ENCODE results near the gene SLC9A5. TPM values are rescaled to one million over a fixed set of nuclear protein-coding genes. Genes with fewer than 3 reads are reported as not detected.

Gene SLC9A5
- total and polyA plus RNA-seq, 9 of the 15 experiments (the other 6 are each of a cell fraction or from before 2014, with no cell fraction given) = 0.06 to 3.1 (median 1.2) TPM

DNA sequence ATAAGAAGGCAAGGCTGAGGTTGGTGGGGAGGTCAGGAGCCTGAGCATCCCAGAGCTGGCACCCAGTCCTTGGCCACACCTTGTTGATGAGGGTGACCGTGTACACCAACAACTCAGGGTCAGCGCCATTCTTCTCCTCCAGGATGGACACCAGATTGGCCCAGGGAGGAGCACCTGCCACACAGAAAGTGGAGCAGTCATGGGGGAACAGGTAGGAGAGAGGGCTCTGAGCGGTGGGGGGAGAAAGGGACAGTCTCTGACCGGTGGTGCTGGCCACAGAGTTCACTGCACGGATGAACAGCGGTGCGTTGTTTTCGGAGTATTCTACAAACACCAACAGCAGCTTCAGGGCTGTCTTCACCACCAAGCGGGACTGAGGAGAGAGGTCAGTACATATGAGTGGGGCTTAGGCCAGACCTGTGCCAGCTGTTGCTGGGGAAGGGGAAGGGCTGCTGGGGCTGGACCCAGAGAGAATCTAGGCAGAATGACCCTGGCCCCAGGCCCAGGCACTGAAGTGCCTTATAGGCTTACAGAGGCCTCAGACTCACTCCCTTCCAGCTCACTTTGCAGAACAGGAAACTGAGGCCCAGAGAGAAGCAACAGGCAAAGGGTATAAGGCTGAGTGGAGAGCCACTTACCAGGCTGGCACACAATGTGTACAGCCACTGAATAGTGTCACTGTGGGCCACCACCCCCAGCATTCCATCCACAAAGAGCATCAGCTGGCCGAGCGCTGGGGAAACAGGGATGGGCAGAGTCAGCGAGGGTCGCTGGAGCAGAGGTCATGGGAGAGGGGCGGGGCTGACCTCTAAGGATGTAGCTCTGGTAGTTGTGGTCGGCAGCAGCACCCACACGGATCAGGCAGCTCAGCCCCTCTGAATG lies 11.1 kb upstream of the SLC9A5 start (continued):
- TF ChIP-seq ZNF239 (CRISPR knock-in tag; IDR thresholded peaks at IDR 0.05) (no peak), PATZ1 (CRISPR knock-in tag; IDR thresholded peaks at IDR 0.05; ENCODE audit: borderline replicate concordance) (no peak), ZNF57 (CRISPR knock-in tag; IDR thresholded peaks at IDR 0.05) (no peak), CBX8 (IDR thresholded peaks at IDR 0.05; ENCODE audit: borderline replicate concordance, extremely low read depth, low read depth, low read length, poor library complexity, severe bottlenecking) (no peak)

GRCh38 chr16:67238278-67238575 lies 10.6 kb upstream of the SLC9A5 start:
- Histone ChIP-seq H3K27ac (ENCODE audit: extremely low read depth, low read depth, low read length) (no peak overlapping the region), H3K9me3 (replicated peaks; ENCODE audit: control insufficient read depth, insufficient read depth, low read depth, low read length) (no peaks in the 10 kb centered on the region), H3K9ac (ENCODE audit: insufficient read depth in 1 of 2, low read depth in 2 of 2, low read length in 2 of 2) (no peak overlapping the region), H3K79me2 (ENCODE audit: control insufficient read depth, insufficient read depth, low read length) (peaks cover 46% of the 10 kb centered on the region), H2AFZ (ENCODE audit: low read depth, low read length) (no peak overlapping the region), H4K20me1 (replicated peaks; ENCODE audit: control insufficient read depth, insufficient read depth, low read length) (peaks cover 4% of the 10 kb centered on the region), H3K4me3 (no peak overlapping the region), H3K36me3 (ENCODE audit: control insufficient read depth, insufficient read depth, low read length) (peaks cover 80% of the 10 kb centered on the region; the same call in 2 of the 3 replicates), H3K4me2 (ENCODE audit: insufficient read depth, low read length) (no peak overlapping the region), H3K4me1 (replicated peaks in 1 of 2; ENCODE audit: control insufficient read depth in 2 of 2, insufficient read depth in 2 of 2, low read length in 2 of 2) (peaks cover 41 to 50% of the 10 kb centered on the region in 2 experiments), H3K9me1 (ENCODE audit: control insufficient read depth, insufficient read depth, low read length) (no peaks in the 10 kb centered on the region), H3K27me3 (ENCODE audit: control insufficient read depth in 2 of 2, insufficient read depth in 2 of 2, low read length in 2 of 2) (no peaks in the 10 kb centered on the region)
- no peak for DNase-seq (ENCODE audit: extremely low read depth in 1 of 4, low spot score in 3 of 4)
- no TSS peak for BruUV-seq (replicated peaks)
- intact Hi-C loops (cut with micrococcal nuclease) = loop anchor here (5.0 kb wide), 1 partner anchor 39 kb away; the partner anchor contains the start of gene PLEKHG4
- ChIA-PET POLR2A (interaction anchor here (0.6 to 4.3 kb wide), 3 partner anchors 9 to 360 kb away, joined by 3 to 31 read pairs (median 5); partner anchors contain the start of genes FHOD1 and TMEM208), CTCF (ENCODE audit: low intra/inter-chr PET ratio) (interaction anchor here (0.6 kb wide), 1 partner anchor 202 kb away, joined by 4 read pairs; no protein-coding TSS in a partner anchor)
- no peak for FAIRE-seq
- WGBS (ENCODE audit: insufficient coverage, low coverage, missing lambda C conversion rate) = 100% methylated on average over 3 of the region's 3 CpGs
- no peak for ATAC-seq
- in situ Hi-C loops (cut with MboI) = no loop called here
- TF ChIP-seq, protein P1, sequence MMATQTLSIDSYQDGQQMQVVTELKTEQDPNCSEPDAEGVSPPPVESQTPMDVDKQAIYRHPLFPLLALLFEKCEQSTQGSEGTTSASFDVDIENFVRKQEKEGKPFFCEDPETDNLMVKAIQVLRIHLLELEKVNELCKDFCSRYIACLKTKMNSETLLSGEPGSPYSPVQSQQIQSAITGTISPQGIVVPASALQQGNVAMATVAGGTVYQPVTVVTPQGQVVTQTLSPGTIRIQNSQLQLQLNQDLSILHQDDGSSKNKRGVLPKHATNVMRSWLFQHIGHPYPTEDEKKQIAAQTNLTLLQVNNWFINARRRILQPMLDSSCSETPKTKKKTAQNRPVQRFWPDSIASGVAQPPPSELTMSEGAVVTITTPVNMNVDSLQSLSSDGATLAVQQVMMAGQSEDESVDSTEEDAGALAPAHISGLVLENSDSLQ (IDR thresholded peaks at IDR 0.05) = no peak
- no peak for TF ChIP-seq TAF7 (tag; IDR thresholded peaks at IDR 0.05)
- TF ChIP-seq, protein P2, sequence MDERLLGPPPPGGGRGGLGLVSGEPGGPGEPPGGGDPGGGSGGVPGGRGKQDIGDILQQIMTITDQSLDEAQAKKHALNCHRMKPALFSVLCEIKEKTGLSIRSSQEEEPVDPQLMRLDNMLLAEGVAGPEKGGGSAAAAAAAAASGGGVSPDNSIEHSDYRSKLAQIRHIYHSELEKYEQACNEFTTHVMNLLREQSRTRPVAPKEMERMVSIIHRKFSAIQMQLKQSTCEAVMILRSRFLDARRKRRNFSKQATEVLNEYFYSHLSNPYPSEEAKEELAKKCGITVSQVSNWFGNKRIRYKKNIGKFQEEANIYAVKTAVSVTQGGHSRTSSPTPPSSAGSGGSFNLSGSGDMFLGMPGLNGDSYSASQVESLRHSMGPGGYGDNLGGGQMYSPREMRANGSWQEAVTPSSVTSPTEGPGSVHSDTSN (CRISPR knock-in tag; IDR thresholded peaks at IDR 0.05; ENCODE audit: low read depth) = no peak
- TF ChIP-seq, protein P2 (tag; conservative IDR thresholded peaks at IDR 0.05; ENCODE audit: low read depth) = no peak
- no peak for TF ChIP-seq SRF (CRISPR knock-in tag; IDR thresholded peaks at IDR 0.05)
- TF ChIP-seq EP300 (IDR thresholded peaks at IDR 0.05; ENCODE audit: low read length) = no peak
- no peak for TF ChIP-seq LEF1 (IDR thresholded peaks at IDR 0.05)
- no peak for TF ChIP-seq MTA3 (IDR thresholded peaks at IDR 0.05; ENCODE audit: borderline replicate concordance)
- no peak for TF ChIP-seq ARID1B (IDR thresholded peaks at IDR 0.05)
- TF ChIP-seq ZNF146 (CRISPR knock-in tag; IDR thresholded peaks at IDR 0.05; ENCODE audit: unreplicated experiment) = no peak
- no peak for TF ChIP-seq SMARCA4 (IDR thresholded peaks at IDR 0.05)
- no peak for TF ChIP-seq NFIC (IDR thresholded peaks at IDR 0.05)

Data from K562 (cell line).